B cell (primary cell): ENCODE results near the gene STAT4. TPM values are rescaled to one million over a fixed set of nuclear protein-coding genes. Genes with fewer than 3 reads are reported as not detected.

Source experiments
- ATAC-seq: fragments of 200-7000 bp; cut with Tn5 transposase; one replicate; pipeline ENCODE4 v1.10.0; 2021; ENCODE audit warnings: low read depth, mild to moderate bottlenecking, moderate number of reproducible peaks, moderate library complexity
- CTCF ChIA-PET: fragments of 350-600 bp; sonication (Branson Sonifier 250); formaldehyde crosslinking; loops from one replicate; lab custom pipeline; 2021; ENCODE audit warnings: antibody characterized with exemption, inconsistent platforms; lab: Charles Lee
- POLR2A ChIA-PET: fragments of 350-600 bp; sonication (Branson Sonifier 250); formaldehyde crosslinking; loops from one replicate; lab custom pipeline; 2021; ENCODE audit warnings: antibody characterized with exemption; lab: Charles Lee
- DNase-seq: peaks from one replicate; pipeline ENCODE4 v3.0.0; 2013
- H2AFZ ChIP-seq: 2 replicates; pipeline ENCODE4 v1.6.1; 2012; ENCODE audit warnings: mild to moderate bottlenecking, low read depth, low read length; ENCODE audit not compliant: insufficient read depth, poor library complexity, severe bottlenecking
- H3K27ac ChIP-seq, 2 donors: 1 replicate in 1 of 2; 2 replicates in 1 of 2; pipeline ENCODE4 v1.5.1; 2012 to 2013; ENCODE audit warnings: low read length in 2 of 2, mild to moderate bottlenecking in 2 of 2, moderate library complexity in 1 of 2
- H3K27me3 ChIP-seq, 4 experiments: fragments of 200-600 bp in 1 of 4; sonication (generic) in 1 of 4; replicated peaks in 1 of 4; 1 replicate in 2 of 4; 2 replicates in 2 of 4; pipeline versions ENCODE4 v1.6.1 to v1.7.0; 2013 to 2016; ENCODE audit warnings: low read length in 3 of 4, mild to moderate bottlenecking in 2 of 4, mixed read lengths in 1 of 4, moderate library complexity in 1 of 4; ENCODE audit not compliant: insufficient read depth in 4 of 4, control insufficient read depth in 3 of 4; ENCODE audit errors: control extremely low read depth in 1 of 4
- H3K36me3 ChIP-seq, 2 experiments: replicated peaks in 1 of 2; 1 replicate in 1 of 2; 2 replicates in 1 of 2; pipeline versions ENCODE4 v1.6.1 to v1.7.1; 2013; ENCODE audit warnings: low read length in 1 of 2; ENCODE audit not compliant: insufficient read depth in 2 of 2, control insufficient read depth in 1 of 2; ENCODE audit errors: control extremely low read depth in 1 of 2, extremely low read depth in 1 of 2
- H3K4me1 ChIP-seq, 2 donors: fragments of 200-600 bp in 1 of 2; sonication (generic) in 1 of 2; 1 replicate in 1 of 2; 2 replicates in 1 of 2; pipeline versions ENCODE4 v1.5.1 to v1.6.1; 2013 to 2017; ENCODE audit warnings: low read length in 2 of 2; ENCODE audit not compliant: control insufficient read depth in 2 of 2, insufficient read depth in 2 of 2
- H3K4me2 ChIP-seq: replicated peaks from 2 replicates; pipeline ENCODE3; 2012; ENCODE audit warnings: mild to moderate bottlenecking, low read depth, low read length; ENCODE audit not compliant: poor library complexity, severe bottlenecking
- H3K4me3 ChIP-seq, 5 experiments: fragments of 200-600 bp in 1 of 5; sonication (generic) in 1 of 5; 1 replicate in 3 of 5; 2 replicates in 2 of 5; pipeline versions ENCODE4 v1.5.1 to v1.7.0; 2011 to 2016; ENCODE audit warnings: low read length in 4 of 5, mild to moderate bottlenecking in 4 of 5, low read depth in 2 of 5, control low read depth in 1 of 5, moderate library complexity in 1 of 5; ENCODE audit not compliant: insufficient read depth in 1 of 5; ENCODE audit errors: control extremely low read depth in 1 of 5, extremely low read depth in 1 of 5
- H3K79me2 ChIP-seq: fragments of 200-600 bp; sonication (generic); one replicate; pipeline ENCODE4 v1.6.0; 2016; ENCODE audit warnings: low read length; ENCODE audit not compliant: control insufficient read depth, insufficient read depth
- H3K9ac ChIP-seq: fragments of 200-600 bp; sonication (generic); 2 replicates; pipeline ENCODE4 v1.6.1; 2017; ENCODE audit warnings: mild to moderate bottlenecking, low read length, moderate library complexity
- H3K9me3 ChIP-seq, 3 donors: one replicate each; pipeline versions ENCODE4 v1.6.1 to v1.7.1; 2013; ENCODE audit warnings: low read length in 2 of 3; ENCODE audit not compliant: control insufficient read depth in 2 of 3, insufficient read depth in 1 of 3; ENCODE audit errors: control extremely low read depth in 1 of 3
- H4K20me1 ChIP-seq: 2 replicates; pipeline ENCODE4 v1.6.0; 2012; ENCODE audit warnings: mild to moderate bottlenecking, low read length; ENCODE audit not compliant: insufficient read depth, control insufficient read depth, poor library complexity, severe bottlenecking
- H3K27ac Mint-ChIP-seq: one replicate; pipeline ENCODE4 v1.8.0; 2021; ENCODE audit warnings: mixed read lengths
- H3K27me3 Mint-ChIP-seq: one replicate; pipeline ENCODE4 v1.8.0; 2021; ENCODE audit warnings: mixed read lengths
- H3K4me1 Mint-ChIP-seq: one replicate; pipeline ENCODE4 v1.8.0; 2021; ENCODE audit warnings: mixed read lengths
- H3K4me3 Mint-ChIP-seq: one replicate; pipeline ENCODE4 v1.8.0; 2021; ENCODE audit warnings: mixed read lengths
- H3K9me3 Mint-ChIP-seq: one replicate; pipeline ENCODE4 v1.8.0; 2022; ENCODE audit warnings: mixed read lengths; ENCODE audit not compliant: insufficient read depth
- CTCF ChIP-seq: fragments of 200-600 bp; IDR thresholded peaks from one replicate; pipeline ENCODE4 v1.8.0; 2022; ENCODE audit warnings: antibody characterized with exemption, mild to moderate bottlenecking
- EZH2 ChIP-seq: IDR thresholded peaks from 2 replicates; pipeline ENCODE4 v1.6.1; 2012; ENCODE audit warnings: borderline replicate concordance, low read depth, mild to moderate bottlenecking, moderate library complexity, low read length; ENCODE audit not compliant: insufficient read depth, poor library complexity, severe bottlenecking
- WGBS: methylation state at CpG from one replicate; pipeline ENCODE4 v1.1.5; 2013; ENCODE audit warnings: missing lambda C conversion rate; ENCODE audit not compliant: insufficient coverage; 5-methylcytosine and 5-hydroxymethylcytosine counted together
- intact Hi-C: fragments of 100-400 bp; cut with micrococcal nuclease; formaldehyde crosslinking; loops from one replicate; pipeline ENCODE4 v1.10.0; 2022
- polyA plus RNA-seq: library from polyadenylated mRNA; depleted of rRNA; stranded (reverse); fragments of >200 nt; gene quantifications from 2 replicates; pipeline ENCODE4 v1.2.3, GENCODE V29; 2012
- total RNA-seq, 2 donors: library from RNA; stranded (reverse); fragments of 120-200 nt in 1 of 2; gene quantifications; 1 replicate in 1 of 2; 2 replicates in 1 of 2; pipeline versions ENCODE4 v1.2.3 to v1.2.4, GENCODE V29; 2013 to 2022

The STAT4 gene
- total and polyA plus RNA-seq, 2 donors (not counting 1 experiment from before 2014, with no cell fraction given), result 2.0 to 62.1 TPM

DNA sequence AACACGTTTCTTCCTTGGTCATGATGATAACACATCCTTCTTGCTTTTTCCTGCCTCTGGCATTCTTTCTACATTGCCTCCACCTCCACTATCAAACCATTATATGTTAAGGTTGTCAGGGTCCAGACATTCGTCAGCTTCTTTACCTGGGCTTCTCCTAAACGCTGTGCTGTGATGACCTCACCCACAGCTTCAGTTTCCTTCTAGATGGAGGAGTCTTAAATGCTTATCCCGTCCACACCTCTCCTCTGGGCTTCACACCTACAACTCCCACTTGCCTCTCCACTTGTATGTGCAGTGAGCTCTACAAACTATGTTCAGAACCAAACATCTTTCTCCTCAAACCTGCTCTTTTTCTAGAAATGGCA, 136.2 kb downstream of the STAT4 start:
- peak overlapping the region; percentile 84 to 93 for H3K27ac ChIP-seq
- TF ChIP-seq CTCF (no peak), EZH2 (no peak)
- ATAC-seq, result no peak
- H3K9ac ChIP-seq, result peak overlapping the region; percentile 84
- H2AFZ ChIP-seq, result peak overlapping the region; percentile 91
- POLR2A ChIA-PET, result interaction anchor here (0.5 to 1.2 kb wide), 2 partner anchors 8 to 34 kb away, joined by 4 to 8 read pairs; no protein-coding TSS in a partner anchor
- no peaks in the 10 kb centered on the region for H3K9me3 Mint-ChIP-seq
- H3K27me3 ChIP-seq, result no peaks in the 10 kb centered on the region
- H3K27ac Mint-ChIP-seq, result no peak overlapping the region
- H3K4me3 Mint-ChIP-seq, result no peak overlapping the region
- CTCF ChIA-PET, result interaction anchor here (1.1 to 1.2 kb wide), 2 partner anchors 141 to 164 kb away, joined by 4 to 7 read pairs; no protein-coding TSS in a partner anchor
- peaks cover 38 to 42% of the 10 kb centered on the region in 2 donors for H3K4me1 ChIP-seq
- H3K79me2 ChIP-seq, result peaks cover 41% of the 10 kb centered on the region
- peak overlapping the region; percentile 81 to 96 (median 90) for H3K4me3 ChIP-seq
- peak overlapping the region; percentile 74 for H3K4me2 ChIP-seq
- peaks cover 16% of the 10 kb centered on the region for H4K20me1 ChIP-seq
- intact Hi-C loops, result loop anchor here (1.0 to 5.0 kb wide), 4 partner anchors 134 to 1232 kb away; partner anchors contain the start of genes GLS, NAB1, NEMP2 and ORMDL1
- 53% methylated on average over 3 of the region's 4 CpGs for WGBS
- H3K27me3 Mint-ChIP-seq, result no peaks in the 10 kb centered on the region
- H3K9me3 ChIP-seq, result no peaks in the 10 kb centered on the region
- H3K36me3 ChIP-seq, result peaks cover 1 to 2% of the 10 kb centered on the region in 2 experiments
- H3K4me1 Mint-ChIP-seq, result peaks cover 22% of the 10 kb centered on the region
- no peak for DNase-seq
